Measurements from ENCODE around the gene GOLGA8G. TPM values are rescaled to one million over a fixed set of nuclear protein-coding genes. Genes with fewer than 3 reads are reported as not detected.
"Not testable (repeated sequence)": the region's sequence is repeated elsewhere in the genome, so short reads cannot be mapped to it uniquely, and the experiment has no call there.

Gene GOLGA8G, protein sequence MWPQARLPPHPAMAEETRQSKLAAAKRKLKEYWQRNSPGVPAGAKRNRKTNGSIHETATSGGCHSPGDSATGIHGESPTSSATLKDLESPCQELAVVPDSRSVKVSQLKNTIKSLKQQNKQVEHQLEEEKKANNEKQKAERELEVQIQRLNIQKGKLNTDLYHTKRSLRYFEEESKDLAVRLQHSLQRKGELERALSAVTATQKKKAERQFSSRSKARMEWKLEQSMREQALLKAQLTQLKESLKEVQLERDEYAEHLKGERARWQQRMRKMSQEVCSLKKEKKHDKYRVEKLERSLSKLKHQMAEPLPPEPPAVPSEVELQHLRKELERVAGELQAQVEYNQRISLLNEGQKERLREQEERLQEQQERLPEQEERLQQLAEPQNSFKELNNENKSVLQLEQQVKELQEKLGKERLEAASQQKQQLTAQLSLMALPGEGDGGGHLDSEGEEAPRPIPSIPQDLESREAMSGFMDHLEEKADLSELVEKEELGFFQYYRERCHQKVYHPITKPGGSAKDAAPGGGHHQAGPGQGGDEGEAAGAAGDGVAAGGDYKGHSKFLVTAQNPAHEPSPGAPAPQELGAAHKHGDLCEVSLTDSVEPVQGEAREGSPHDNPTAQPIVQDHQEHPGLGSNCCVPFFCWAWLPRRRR
- not detected for total RNA-seq

DNA sequence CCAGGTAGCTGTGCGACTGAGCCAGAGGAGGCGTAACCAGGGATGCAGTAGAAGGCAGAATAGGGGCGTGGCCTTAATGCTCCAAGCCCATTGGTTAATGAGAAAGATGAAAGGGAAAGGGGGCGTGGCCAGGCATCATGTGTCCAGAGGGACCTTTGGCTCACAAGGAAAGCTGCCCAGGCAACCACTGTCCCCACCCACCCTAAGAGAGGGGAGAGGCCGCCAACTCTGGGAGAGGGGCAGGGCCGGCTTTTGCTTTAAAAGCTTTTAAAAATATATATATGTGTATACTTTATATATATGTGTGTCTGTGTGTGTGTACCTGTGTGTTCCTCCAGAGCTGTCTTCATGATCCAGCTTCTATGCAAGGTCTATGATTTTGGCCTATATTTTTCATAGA, at the start of gene GOLGA8G:
Gene GOLGA8G, minus strand, starts transcription at position 18 of the 400 bp plus-strand sequence. CDS start 62 bp downstream, outside the sequence.
- H3K9me3 Mint-ChIP-seq; H3K27ac Mint-ChIP-seq; ATAC-seq; DNase-seq (ENCODE audit: low spot score in 2 of 2); H3K36me3 Mint-ChIP-seq: not testable (repeated sequence)

DNA sequence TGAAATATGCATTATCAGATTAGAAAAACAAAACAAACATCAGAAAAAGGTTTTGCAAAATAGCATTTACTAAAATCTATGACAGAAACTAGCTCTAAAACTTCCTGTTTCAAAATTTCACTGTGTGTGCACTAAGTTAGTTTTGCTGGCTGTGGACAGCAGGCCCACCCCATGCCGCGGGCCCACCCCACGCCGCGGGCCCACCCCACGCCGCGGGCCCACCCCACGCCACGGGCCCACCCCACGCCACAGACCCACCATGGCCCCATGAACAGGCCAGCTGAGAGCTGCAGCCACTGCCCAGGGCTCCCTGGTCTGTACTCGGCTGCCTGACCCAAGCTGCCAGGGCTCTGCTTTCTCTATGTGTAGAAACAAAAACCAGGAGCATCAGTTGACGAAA, 40.6 kb upstream of the GOLGA8G start:
- ATAC-seq; DNase-seq (ENCODE audit: low spot score in 2 of 2); H3K36me3 Mint-ChIP-seq; H3K27ac Mint-ChIP-seq; H3K9me3 Mint-ChIP-seq: not testable (repeated sequence)

DNA sequence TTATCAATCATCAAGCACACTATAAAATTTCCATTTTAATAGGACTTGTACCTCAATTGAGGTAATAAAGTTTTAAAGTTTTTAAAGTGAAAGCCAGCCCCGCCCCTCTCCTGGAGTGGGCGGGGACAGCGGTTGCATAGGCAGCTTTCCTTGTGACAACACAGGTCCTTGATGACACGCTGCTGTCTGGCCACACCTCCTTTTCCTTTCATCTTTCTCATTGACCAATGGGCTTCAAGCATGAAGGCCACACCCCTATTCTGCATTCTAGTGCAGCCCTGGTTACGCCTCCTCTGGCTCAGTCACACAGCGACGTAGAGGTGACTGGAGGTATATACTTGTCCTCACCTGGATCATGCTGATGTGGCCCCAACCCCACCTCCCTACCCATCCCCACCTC, 20.5 kb upstream of the GOLGA8G start, which contains the start of gene GOLGA6L25:
Gene GOLGA6L25, plus strand, starts transcription at position 301 of the 400 bp plus-strand sequence. Its CDS starts 61 bp downstream, at position 362.
- not testable (repeated sequence) for H3K9me3 Mint-ChIP-seq; ATAC-seq; DNase-seq (ENCODE audit: low spot score in 2 of 2); H3K36me3 Mint-ChIP-seq; H3K27ac Mint-ChIP-seq

DNA sequence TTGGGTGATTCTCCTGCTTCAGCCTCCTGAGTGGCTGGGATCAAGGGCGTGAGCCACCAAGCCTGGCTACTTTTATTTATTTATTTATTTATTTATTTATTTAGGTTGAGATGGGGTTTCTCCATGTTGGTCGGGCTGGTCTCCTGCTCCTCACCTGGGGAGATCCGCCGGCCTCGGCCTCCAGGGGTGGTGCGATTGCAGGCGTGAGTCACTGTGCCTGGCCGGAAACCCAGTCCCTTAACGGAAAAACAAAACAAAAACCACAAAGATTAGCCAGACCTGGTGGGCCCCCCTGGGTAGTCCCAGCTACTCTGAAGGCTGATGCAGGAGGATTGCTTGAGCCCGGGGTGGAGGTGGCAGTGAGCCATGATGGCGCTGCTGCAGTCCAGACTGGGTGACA, 17.6 kb downstream of the GOLGA8G start:
- not testable (repeated sequence) for H3K9me3 Mint-ChIP-seq; H3K36me3 Mint-ChIP-seq; ATAC-seq; DNase-seq (ENCODE audit: low spot score in 2 of 2); H3K27ac Mint-ChIP-seq

DNA sequence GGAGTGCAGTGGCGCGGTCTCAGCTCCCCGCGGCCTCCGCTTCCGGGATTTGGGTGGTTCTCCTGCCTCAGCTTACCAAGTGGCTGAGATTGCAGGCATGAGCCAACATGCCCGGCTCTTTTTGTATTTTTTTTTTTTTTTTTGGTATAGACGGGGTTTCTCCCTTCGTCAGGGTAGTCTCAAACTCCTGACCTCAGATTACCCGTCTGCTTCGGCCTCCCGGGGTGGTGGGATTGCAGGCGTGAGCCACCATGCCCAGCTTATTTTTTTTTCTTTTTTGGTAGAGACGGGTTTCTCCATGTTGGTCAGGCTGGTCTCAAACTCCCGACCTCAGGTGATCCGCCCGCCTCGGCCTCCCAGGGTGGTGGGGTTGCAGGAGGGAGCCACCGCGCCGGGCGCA, 18.6 kb downstream of the GOLGA8G start:
- not testable (repeated sequence) for H3K9me3 Mint-ChIP-seq; H3K27ac Mint-ChIP-seq; DNase-seq (ENCODE audit: low spot score in 2 of 2); H3K36me3 Mint-ChIP-seq; ATAC-seq

DNA sequence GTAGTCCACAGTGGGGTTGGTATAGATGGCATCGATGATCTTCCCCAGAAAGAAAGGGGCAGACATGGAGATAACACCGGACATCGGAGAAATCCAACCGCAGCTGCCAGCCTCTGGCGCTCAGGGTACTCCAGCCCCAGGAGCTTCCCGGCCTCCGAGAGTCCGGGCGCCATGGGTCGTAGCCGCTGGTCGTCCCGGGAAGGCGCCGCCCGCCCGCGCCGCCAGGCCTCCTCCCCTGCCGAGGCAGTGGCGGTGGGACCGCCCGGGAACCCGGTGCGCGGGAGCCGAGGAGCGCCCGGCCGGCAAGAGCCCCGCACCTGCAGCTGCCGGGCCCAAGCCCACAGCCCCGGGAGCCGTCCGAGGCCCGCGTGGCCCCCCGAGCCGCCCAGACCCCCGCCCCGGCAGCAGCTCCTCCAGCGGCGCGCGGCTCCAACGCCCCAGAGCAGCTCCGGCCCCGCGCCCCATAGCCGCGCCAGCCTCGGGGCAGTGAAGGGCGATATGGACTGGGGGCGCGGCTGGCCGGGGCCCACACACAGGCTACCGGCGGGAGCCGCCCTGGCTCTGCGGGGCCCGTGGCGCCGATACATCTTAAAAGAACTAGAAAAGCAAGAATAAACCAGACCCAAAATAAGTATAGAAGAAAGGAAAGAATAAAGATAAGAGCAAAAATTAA, 24.4 kb downstream of the GOLGA8G start:
- H3K27ac Mint-ChIP-seq; DNase-seq (ENCODE audit: low spot score in 2 of 2); ATAC-seq; H3K9me3 Mint-ChIP-seq; H3K36me3 Mint-ChIP-seq: not testable (repeated sequence)

DNA sequence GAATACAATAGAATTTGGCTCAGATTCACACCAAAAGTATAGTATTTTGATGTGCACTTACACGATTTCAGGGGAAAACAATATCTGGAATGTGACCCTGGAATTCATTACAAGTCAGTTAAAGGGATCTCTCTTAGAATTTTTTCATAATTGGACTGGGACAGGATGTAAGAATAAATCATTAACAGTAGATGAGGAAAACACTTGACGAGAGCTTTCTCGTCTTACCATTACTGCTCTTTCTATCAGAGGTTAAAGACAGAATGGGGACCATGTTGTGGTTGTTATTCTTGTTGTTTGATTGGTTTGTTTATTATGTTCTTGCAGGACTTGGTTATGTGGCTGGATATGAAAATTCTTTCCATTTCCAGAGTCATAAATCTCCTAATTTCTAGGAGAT, 51.4 kb downstream of the GOLGA8G start:
- H3K27ac Mint-ChIP-seq; H3K36me3 Mint-ChIP-seq; H3K9me3 Mint-ChIP-seq; ATAC-seq; DNase-seq (ENCODE audit: low spot score in 2 of 2): not testable (repeated sequence)

Other genes with a start within 250 kb of the GOLGA8G start
- gene HERC2, start 210.8 kb downstream of the GOLGA8G start, total RNA-seq: 10 to 100 TPM; 27.5 to 36.4 TPM
- gene GOLGA6L24, start 174.9 kb downstream of the GOLGA8G start, total RNA-seq: not detected
- not detected for gene GOLGA8F, start 154.3 kb downstream of the GOLGA8G start, total RNA-seq
- not detected for gene GOLGA6L25, start 20.6 kb upstream of the GOLGA8G start, total RNA-seq
- gene GOLGA8M, start 179.4 kb upstream of the GOLGA8G start, total RNA-seq: 1 to 10 TPM; 1.3 to 2.3 TPM

Data from activated naive CD4-positive, alpha-beta T cell treated with anti-CD3 and anti-CD28 coated beads, Interleukin-2, amount 50 U/mL, for 72 hours (primary cell).